Left forelimb (tissue), 1 donor: Measurements from ENCODE around the gene CRTAC1.

Source experiments
- DNase-seq: peaks from one replicate; pipeline ENCODE4 v3.0.0-alpha.2; 2018; ENCODE audit warnings: low spot score

The CRTAC1 gene

DNA sequence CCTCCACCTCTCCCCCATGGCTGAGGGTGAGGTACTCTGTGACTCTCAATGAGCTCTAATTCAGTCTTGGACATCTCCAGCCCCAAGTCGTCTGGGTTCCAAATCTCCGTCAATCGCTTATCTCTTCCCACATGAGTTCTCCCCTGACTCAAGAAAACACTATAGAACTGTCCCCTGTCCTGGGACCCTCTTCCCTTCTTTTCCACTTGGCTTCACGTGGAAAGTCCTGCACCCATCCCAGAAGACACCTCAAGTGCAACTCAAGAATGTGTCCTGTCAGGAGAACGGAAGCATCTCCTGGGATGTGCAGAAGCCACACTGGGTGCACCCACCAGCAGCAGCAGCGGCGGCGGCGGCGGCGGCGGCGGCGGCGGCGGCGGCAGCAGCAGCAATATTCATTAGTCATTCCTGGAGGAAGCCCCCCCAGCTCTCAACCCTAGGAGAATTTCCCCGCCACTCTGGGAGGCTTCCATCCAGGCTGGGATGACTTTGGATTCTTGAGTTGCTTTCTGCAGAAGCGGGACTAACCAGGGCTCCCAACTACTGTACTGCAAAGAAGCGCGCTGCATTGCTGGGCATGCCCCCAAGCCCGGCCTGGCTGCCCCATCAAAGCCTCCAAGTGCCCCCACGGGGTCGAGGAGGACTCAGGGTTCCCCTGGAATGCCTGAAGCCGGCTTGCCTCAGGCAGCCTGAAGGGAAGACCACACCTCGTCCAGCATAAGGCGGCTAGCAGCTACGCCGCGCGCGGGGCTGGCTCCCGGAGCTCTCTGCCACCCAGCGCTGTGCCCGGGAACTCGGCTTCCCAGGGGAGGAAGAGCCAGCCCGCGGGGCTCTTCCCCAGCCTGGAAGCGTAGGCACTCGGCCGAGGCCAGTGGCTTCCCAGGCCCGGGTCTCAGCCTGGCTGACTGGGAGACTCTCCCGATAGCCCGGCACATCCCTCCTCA is 1.0 kb downstream of the CRTAC1 start:
- no peak for DNase-seq

- no peak for DNase-seq
Observed at GRCh38 chr10:98028168-98028770, 2.2 kb downstream of the CRTAC1 start.

DNA sequence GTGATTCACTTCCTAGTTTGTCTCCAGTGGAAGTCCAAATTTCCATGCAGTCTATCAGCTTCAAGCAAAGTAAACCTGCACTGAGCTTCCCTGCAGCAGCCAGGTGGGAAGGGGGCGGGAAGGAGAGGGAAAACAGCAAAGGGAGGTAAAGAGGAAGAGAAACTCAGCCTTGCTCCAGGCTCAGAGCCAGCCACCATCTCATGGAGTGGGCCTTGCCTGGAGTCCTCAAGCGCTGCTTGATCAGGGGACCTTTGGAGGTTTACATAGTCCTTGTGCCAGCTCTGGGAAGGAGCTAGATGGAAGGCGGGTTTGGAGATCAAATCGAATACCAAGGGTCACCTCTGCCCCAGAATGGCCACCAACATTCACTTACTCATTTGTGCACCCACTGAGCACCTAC is 7.4 kb downstream of the CRTAC1 start:
- DNase-seq = no peak

DNA sequence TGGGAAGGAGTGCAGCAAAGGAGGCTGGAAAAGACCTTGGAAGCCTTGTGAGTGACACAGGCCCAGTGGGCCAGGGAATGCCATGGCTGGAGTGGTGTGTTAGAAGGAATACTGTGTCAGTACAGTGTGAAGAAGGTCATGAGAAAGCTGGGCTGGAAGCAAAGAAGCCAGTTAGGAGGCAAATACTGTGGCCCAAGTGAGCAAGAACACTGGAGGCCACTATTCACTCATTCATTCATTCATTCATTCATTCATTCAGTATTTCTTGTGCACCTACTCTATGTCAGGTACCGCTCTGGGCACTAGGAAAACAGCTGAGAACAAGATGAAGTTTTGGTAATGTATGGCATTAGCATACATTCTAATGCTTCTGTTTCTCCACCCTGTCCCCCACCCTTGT is 9.6 kb downstream of the CRTAC1 start:
- no peak for DNase-seq

GRCh38 chr10:98020254-98020653 is 10.2 kb downstream of the CRTAC1 start:
- no peak for DNase-seq

DNA sequence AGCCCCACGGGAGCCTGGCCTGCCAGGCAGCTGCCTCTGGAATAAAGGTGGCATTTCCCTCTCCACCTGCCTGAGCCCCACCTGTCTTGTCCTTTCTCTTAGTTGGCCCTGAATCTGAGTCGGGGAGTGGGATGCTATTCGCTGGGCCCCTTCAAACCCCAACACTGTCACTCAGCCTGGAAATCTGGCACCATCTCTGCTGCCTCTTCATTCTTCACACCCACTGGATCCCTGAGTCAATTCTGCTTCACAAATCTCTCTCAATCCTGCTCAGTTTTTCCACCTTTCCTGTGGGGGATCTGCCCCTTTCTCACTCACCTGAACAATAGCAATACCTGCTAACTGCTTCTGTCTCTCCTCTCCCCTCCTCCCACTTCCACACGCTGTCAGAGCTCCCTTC is 10.6 kb downstream of the CRTAC1 start:
- DNase-seq = no peak

- DNase-seq = no peak
Observed at GRCh38 chr10:98016772-98017475, 13.5 kb downstream of the CRTAC1 start.

GRCh38 chr10:98013776-98014175 is 16.6 kb downstream of the CRTAC1 start:
- no peak for DNase-seq

- no peak for DNase-seq
Observed at GRCh38 chr10:98013122-98013521, 17.3 kb downstream of the CRTAC1 start.

DNA sequence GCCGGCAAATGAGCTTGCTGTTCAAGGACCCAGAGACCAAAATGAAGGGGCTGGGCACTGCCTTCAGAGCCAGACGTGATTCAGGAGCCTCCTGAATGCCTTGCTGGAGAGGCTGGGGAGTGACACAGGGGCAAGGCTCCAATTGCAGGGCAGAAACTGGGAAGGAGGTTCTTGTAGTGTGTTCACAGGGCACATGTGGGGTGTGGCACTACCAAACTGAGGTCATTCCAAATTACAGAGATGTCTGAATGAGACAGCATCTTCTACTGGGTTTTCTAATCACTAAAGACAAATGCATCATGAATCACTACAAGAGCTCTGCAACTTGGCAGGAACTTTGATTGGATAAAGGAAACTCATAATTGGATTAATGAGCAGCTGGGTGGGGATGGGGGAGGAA is 17.8 kb downstream of the CRTAC1 start:
- DNase-seq = no peak

- DNase-seq = no peak
Observed at GRCh38 chr10:98010939-98011685, 19.3 kb downstream of the CRTAC1 start.

- no peak for DNase-seq
Observed at GRCh38 chr10:98006266-98006665, 24.2 kb downstream of the CRTAC1 start.

- no peak for DNase-seq
Observed at GRCh38 chr10:98001736-98002135, 28.7 kb downstream of the CRTAC1 start.

- no peak for DNase-seq
Observed at GRCh38 chr10:98000346-98000745, 30.1 kb downstream of the CRTAC1 start.

GRCh38 chr10:97999923-98000248 is 30.5 kb downstream of the CRTAC1 start:
- DNase-seq = no peak

- DNase-seq = no peak
Observed at GRCh38 chr10:97999066-97999922, 31.1 kb downstream of the CRTAC1 start.

DNA sequence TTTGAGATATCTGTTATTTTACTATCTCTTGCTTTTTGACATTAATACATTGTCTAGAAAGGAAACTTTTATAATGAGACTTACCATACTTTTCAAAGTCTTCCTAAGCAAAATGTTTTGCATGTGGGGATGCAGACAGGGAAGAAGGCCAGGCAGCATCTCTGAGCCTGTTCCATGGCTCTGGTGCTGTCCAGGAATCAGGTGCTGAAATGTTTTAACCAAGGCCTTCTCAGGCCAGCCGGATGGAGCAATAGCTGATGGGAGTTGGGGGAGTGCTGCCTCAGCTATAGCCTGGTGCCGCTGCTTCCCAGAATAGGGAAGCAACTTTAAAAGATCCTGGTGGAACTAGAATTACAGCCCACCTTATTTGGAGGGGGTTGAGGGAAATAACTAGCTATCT is 38.5 kb downstream of the CRTAC1 start:
- no peak for DNase-seq

DNA sequence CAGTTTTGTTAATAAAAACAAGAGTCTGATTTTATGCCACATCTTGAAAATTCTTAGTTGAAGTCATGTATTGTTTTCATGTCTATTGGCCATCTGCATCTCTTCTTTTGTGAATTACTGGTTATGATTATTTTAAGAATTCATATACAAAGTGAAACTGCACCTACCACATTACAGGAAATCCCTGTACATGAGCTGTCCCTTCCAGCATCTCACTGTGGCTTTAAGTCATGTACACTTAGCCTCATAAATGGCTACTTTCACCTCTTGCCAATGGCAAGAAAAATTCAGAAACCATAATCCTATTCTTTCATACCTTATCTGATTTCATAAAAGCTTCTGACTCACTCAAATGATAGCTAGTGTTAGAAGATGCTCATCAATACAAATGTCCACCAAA is 48.6 kb downstream of the CRTAC1 start:
- no peak for DNase-seq

DNA sequence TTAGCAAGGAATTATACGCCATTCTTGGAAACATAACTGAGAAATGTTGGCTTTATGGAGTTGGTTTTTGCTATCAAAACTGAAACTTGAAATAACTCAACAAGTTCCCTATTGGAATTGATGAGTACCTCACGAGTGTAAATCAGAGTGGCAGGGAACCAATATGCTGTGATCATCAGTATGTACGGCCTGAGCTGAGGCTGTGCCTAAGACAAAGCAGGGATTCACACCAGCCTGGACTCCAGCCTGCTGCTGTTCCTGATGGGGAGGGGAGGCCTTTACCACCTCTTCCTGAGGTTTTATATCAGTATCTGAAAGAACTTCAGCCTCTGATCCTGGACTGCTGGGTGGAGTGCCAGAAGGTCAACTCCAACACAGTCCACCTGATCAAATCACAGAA is 52.7 kb downstream of the CRTAC1 start:
- no peak for DNase-seq

DNA sequence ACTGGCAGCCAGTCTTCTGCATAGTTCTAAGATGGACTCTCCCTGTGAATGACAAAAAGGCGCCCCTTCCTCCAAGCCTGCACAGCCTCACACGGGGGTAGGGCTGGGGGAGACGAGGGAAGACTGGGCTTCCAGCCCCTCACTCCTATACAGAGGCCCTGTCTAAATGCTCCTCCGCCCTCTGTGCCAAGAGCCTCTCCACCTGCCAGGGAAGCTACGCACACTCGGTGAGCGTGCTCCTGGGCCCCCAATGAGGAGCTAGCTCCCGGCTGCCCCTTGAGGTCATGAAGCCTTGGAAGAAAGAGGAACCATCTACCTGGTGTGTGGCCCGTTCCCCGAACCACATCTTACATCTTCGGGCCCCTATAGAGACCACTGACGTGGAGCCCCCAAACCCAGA is 54.8 kb downstream of the CRTAC1 start:
- DNase-seq = no peak
